GM13977 (cell line): ENCODE data around the gene IL22RA2.

ENCODE experiments used
- DNase-seq: peaks from one replicate; pipeline ENCODE4 v3.0.0; 2012; ENCODE audit warnings: low spot score
- CTCF ChIP-seq: IDR thresholded peaks from 2 replicates; pipeline ENCODE4 v1.5.1; 2012; ENCODE audit warnings: mild to moderate bottlenecking, control low read depth; ENCODE audit not compliant: insufficient read depth; ENCODE audit errors: extremely low read depth, missing control alignments
- in situ Hi-C: fragments of 300-500 bp; cut with MboI; formaldehyde crosslinking; loops from one replicate; pipeline ENCODE4 v1.12.0; 2022; ENCODE audit warnings: low sequenced_read_pairs, low pct_unique_long_range_greater_than_20kb, mixed read lengths, inconsistent platforms; ENCODE audit not compliant: unreplicated experiment

Gene IL22RA2

GRCh38 chr6:137095651-137096238 lies 77.7 kb downstream of the IL22RA2 start:
- in situ Hi-C loops, result loop anchor here (10.0 to 25.0 kb wide), 2 partner anchors 219 to 542 kb away; no protein-coding TSS in a partner anchor
- peak; percentile 50 for DNase-seq
- TF ChIP-seq CTCF, result no peak

DNA sequence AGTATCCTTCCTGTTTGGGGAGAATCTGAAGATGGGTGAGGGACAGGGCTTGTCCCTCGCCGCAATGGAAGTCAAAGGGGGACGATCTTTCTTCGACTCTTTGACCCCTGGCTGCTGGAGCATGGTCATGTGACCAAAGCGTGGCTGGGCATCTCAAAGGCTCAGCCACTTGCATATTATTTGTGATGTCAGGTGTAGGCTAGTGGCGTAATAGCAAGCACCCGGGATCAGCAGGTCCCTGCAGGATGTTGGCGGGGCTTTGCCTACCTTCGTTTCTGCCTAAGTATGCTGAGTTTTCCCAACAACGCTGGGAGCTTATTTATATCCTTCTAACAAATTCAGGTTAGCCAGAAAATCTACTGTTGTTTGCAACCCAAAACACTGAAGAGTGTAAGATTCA lies 78.4 kb downstream of the IL22RA2 start:
- in situ Hi-C loops, result loop anchor here (10.0 to 25.0 kb wide), 2 partner anchors 220 to 542 kb away; no protein-coding TSS in a partner anchor
- no peak for TF ChIP-seq CTCF
- DNase-seq, result no peak

DNA sequence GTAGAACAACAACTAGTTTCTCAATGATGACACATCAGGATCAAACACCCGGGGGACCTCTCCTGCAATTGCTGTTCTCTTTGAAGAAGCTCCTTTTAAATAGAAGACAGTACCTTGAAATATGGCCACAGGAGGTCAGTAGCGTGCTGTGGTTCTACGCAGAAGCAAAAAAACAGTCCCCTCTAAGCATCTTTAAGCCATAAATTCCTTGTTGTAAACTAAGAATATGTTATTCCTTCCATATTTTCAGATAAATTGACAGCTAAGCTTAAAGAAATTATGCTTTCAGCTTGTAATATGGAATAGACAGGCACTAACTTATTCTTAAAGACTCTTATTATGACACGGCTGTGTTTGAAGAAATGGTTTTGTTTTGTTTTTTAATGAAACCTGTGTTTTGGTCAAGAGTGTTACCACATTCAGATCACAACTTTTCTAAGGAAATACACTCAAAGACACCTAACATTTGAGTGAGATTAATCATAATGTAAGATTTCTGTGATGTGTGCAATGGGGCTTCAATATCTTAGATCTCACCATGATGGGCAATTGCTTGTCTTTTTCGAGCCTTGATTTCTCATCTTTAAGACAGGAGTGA lies 78.9 kb downstream of the IL22RA2 start:
- in situ Hi-C loops, result loop anchor here (10.0 to 25.0 kb wide), 2 partner anchors 220 to 543 kb away; no protein-coding TSS in a partner anchor
- peak; percentile 21 for DNase-seq
- TF ChIP-seq CTCF, result peak; percentile 73
